HUES64 (cell line): Measurements from ENCODE around the gene PLCB2.

ENCODE experiments used
- H3K27ac ChIP-seq: 2 replicates; pipeline ENCODE4 v1.7.0; 2013; ENCODE audit warnings: low read depth, low read length, inconsistent platforms
- H3K27me3 ChIP-seq: 2 replicates; pipeline ENCODE4 v1.6.1; 2013; ENCODE audit warnings: mild to moderate bottlenecking, low read length; ENCODE audit not compliant: insufficient read depth
- H3K36me3 ChIP-seq: 2 replicates; pipeline ENCODE4 v1.6.1; 2013; ENCODE audit warnings: mild to moderate bottlenecking, low read length; ENCODE audit not compliant: insufficient read depth
- H3K4me1 ChIP-seq: 2 replicates; pipeline ENCODE4 v1.6.1; 2013; ENCODE audit warnings: mild to moderate bottlenecking, low read length, moderate library complexity; ENCODE audit not compliant: insufficient read depth
- H3K4me3 ChIP-seq: 2 replicates; pipeline ENCODE4 v1.5.1; 2013; ENCODE audit warnings: mild to moderate bottlenecking, low read length, moderate library complexity
- H3K9ac ChIP-seq: 2 replicates; pipeline ENCODE4 v1.6.1; 2013; ENCODE audit warnings: mild to moderate bottlenecking, low read depth, low read length
- H3K9me3 ChIP-seq: 2 replicates; pipeline ENCODE4 v1.6.1; 2013; ENCODE audit warnings: low read depth, low read length; ENCODE audit not compliant: insufficient read depth
- WGBS: fragments of 150-250, 120-280 bp; methylation state at CpG from one replicate; pipeline ENCODE4 v1.1.7; 2013; ENCODE audit warnings: missing lambda C conversion rate; 5-methylcytosine and 5-hydroxymethylcytosine counted together

Gene PLCB2

DNA sequence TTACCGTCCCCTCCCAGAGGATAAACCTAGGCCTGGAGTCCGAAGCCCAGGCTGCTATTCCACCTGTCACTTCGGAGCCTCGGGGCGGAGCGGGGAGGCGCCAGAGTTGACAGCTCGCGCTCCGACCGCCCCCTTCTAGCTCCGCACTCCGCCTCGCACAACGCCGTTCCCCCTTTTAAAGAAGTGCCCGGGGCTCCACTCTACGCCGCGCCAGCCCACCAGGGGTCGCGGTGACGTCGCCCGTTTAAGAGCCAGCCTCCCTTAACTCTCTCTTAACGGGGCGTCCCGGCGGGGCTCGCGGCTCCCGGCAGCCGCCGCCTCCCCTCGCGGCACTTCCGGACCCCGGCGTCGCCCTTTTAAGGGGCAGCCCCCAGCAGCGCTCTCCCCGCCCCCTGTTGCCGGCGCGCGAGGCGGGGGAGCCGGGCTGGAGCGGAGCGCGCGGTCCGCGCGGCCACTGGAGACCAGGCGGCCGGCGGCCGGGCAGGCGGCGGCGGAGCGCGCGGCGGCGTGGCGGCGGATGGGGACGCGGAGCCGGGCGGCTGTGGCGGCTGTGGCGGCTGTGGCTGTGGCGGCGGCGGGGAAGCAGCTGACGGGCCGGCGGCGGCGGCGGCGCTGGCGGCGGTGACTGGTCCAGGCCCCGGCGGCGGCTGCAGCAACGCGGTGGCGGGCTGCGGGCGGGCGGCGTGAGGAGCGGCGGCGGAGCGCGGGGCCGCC lies 15.7 kb upstream of the PLCB2 start, which contains the start of gene INAFM2:
Gene INAFM2, plus strand, starts transcription at position 454 of the 714 bp plus-strand sequence. CDS start 364 bp downstream, outside the sequence.
- H3K4me3 ChIP-seq: peak within 1 kb of the TSS; percentile 63
- peaks cover 30% of the 10 kb centered on the region for H3K27me3 ChIP-seq
- under 1% methylated on average over 103 of the region's 103 CpGs for WGBS
- no peaks in the 10 kb centered on the region for H3K36me3 ChIP-seq
- H3K9me3 ChIP-seq: no peaks in the 10 kb centered on the region
- H3K9ac ChIP-seq: peak within 1 kb of the TSS; percentile 51
- H3K4me1 ChIP-seq: peaks cover 42% of the 10 kb centered on the region
- no peak within 1 kb of the TSS for H3K27ac ChIP-seq

DNA sequence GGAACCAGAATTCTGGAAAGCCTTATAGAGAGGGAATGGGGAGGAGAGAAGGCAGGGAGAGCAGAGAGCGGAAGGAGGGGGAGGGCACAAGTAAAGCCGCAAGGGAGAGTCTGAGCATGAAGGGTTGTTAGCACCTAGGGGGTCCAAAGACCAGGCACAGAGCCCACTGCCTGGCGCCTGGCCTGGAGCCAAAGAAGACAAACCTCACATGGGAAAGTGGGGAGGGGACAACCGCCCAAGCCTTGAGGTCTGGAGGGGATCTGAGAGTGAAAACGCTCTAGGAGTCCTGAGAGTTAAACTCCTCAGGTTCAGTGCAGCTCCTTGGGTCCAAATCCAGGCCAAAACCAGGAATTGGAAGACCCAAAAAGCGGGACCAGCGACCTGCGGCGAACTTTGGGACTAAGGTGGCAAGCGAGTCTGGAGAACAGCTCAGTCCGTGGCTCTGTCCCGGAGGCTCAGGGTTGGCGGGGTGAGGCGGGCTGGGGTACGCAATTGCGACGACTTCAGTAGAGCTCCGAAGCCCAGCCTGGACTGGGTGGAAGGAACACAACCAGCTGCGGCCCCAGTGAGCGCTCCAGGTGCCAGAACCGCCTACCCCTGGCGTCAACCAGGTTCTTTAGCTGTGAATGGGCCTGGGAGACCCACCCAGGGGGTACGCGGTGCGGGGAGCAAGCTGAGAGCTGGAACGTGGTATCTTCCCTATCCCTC lies 14.9 kb upstream of the PLCB2 start:
- peaks cover 30% of the 10 kb centered on the region for H3K27me3 ChIP-seq
- no peaks in the 10 kb centered on the region for H3K36me3 ChIP-seq
- H3K9me3 ChIP-seq: no peaks in the 10 kb centered on the region
- 6% methylated on average over 26 of the region's 26 CpGs for WGBS
- H3K9ac ChIP-seq: no peak overlapping the region
- peak overlapping the region; percentile 63 for H3K4me3 ChIP-seq
- no peak overlapping the region for H3K27ac ChIP-seq
- peaks cover 35% of the 10 kb centered on the region for H3K4me1 ChIP-seq

DNA sequence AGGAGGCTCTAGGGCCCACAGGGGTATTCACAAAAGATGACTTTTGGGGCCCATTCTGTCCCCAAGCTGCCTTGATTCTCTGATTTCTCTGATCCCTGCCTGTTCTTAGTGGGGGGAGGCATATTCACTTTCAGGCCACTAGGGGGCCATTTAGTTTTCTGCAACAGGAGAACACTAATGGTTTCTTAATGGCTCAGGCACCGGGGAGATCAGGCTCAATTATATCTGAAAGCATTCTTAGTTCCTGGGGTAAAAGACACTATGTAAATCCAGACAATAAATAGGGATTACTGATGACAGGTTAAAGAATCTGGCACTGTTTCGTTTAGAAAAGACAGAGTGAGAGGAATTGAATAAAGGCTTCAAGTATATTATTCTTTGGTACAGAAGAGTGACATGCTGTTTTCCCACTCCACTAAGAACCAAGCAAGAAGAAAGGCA lies 13.2 kb upstream of the PLCB2 start:
- no peak overlapping the region for H3K27ac ChIP-seq
- H3K4me1 ChIP-seq: peaks cover 20% of the 10 kb centered on the region
- H3K4me3 ChIP-seq: no peak overlapping the region
- H3K9ac ChIP-seq: no peak overlapping the region
- H3K27me3 ChIP-seq: peaks cover 30% of the 10 kb centered on the region
- no peaks in the 10 kb centered on the region for H3K9me3 ChIP-seq
- 6% methylated on average over 2 of the region's 2 CpGs for WGBS
- no peaks in the 10 kb centered on the region for H3K36me3 ChIP-seq

DNA sequence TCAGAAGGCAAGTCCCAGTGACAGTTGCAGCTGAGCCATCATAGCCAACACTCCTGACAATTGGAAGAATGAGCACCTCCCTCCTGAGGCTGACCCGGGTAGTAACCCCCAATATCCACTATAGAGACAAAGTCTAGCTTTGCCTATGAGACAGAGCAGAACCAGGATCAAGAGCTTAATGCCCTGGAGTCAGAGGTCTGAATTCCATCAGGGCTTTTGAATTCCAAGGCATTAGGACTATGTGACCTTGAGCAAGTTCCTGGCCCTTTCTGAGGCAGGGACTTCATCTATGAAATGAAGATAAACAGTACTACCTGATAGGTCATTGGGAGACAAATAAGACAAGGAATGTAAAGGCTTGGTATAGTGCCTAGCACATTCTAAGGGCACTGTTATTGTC lies 12.7 kb upstream of the PLCB2 start:
- H3K4me1 ChIP-seq: peaks cover 14% of the 10 kb centered on the region
- H3K9ac ChIP-seq: no peak overlapping the region
- WGBS: 67% methylated on average over 1 of the region's 1 CpG
- no peak overlapping the region for H3K4me3 ChIP-seq
- H3K9me3 ChIP-seq: no peaks in the 10 kb centered on the region
- H3K27me3 ChIP-seq: peaks cover 24% of the 10 kb centered on the region
- H3K36me3 ChIP-seq: no peaks in the 10 kb centered on the region
- no peak overlapping the region for H3K27ac ChIP-seq

DNA sequence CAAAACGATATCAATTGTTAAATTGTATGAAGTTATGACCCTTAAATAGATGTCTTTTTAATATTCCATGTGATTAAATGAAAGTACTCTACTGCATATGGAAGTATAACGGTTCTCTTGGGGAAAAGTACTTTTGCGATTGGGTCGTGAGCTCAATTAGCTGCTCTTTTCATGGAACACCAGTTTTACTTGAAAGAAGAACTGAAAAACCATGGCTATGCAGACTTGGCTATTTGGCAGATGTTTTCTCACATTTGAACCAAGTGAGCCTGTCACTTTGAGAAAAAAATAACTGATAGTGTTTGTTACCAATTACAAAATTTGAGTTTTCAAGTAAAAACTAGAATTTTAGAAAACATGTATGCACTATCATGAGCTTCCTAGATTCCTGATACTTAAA lies 9.8 kb upstream of the PLCB2 start:
- no peak overlapping the region for H3K4me3 ChIP-seq
- H3K9me3 ChIP-seq: no peaks in the 10 kb centered on the region
- no peak overlapping the region for H3K27ac ChIP-seq
- peaks cover 9% of the 10 kb centered on the region for H3K4me1 ChIP-seq
- no peaks in the 10 kb centered on the region for H3K36me3 ChIP-seq
- peaks cover 12% of the 10 kb centered on the region for H3K27me3 ChIP-seq
- WGBS: 99% methylated on average over 3 of the region's 4 CpGs
- H3K9ac ChIP-seq: no peak overlapping the region

DNA sequence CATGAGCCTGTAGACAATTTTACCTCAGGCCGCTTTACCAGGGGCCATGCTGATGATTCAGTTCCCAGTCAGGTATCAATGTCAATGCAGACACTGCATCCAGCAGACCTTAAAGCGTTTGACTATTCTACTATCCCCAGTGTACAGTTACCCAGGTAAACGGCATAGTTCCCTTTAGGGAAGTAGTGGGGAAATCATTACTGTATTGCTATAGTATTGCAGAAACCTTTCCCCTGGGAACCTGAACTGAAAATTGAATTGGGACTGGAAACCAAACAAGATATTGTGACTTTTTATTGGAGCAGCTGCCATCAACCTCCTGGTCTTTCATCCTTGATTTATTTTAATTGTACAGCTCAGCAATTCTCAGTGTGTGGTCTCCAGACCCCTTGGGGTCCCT lies 9.2 kb upstream of the PLCB2 start:
- Histone ChIP-seq H3K9ac (no peak overlapping the region), H3K4me1 (peaks cover 4% of the 10 kb centered on the region), H3K9me3 (no peaks in the 10 kb centered on the region), H3K36me3 (no peaks in the 10 kb centered on the region), H3K27me3 (peaks cover 10% of the 10 kb centered on the region), H3K4me3 (no peak overlapping the region), H3K27ac (no peak overlapping the region)
- WGBS: 92% methylated on average over 3 of the region's 3 CpGs

DNA sequence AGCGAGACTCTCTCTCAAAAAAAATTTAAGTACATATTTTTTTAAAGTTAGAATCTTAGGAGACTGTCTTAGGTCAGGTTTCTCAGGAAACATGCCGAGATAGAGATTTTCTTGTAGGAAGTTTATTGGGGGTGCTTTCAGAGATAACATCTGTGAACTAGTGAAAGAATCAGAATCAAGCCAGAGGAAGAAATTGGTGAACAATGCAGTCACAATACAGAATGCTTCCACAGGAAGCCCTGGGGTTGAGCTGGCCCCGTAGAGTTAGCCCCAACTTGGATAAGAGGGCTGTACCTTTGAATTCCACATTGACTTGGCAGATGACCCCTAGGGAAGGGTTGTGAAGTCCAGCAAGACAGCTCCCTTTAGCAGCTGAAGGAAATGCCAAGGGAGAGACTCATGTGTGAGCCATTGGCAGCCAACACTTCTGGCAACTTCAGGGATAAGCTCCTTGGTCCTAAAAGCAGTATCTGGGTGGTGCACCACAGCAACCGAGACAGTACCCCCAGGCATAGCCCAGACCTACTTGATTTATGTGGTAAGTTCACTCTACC lies 7.1 kb upstream of the PLCB2 start:
- Histone ChIP-seq H3K9ac (no peak overlapping the region), H3K36me3 (no peaks in the 10 kb centered on the region), H3K27ac (no peak overlapping the region), H3K27me3 (peaks cover 16% of the 10 kb centered on the region; the same call in 1 of the 2 replicates), H3K9me3 (no peaks in the 10 kb centered on the region), H3K4me1 (peaks cover 4% of the 10 kb centered on the region; the same call in 1 of the 2 replicates), H3K4me3 (no peak overlapping the region)
- 89% methylated on average over 3 of the region's 4 CpGs for WGBS

DNA sequence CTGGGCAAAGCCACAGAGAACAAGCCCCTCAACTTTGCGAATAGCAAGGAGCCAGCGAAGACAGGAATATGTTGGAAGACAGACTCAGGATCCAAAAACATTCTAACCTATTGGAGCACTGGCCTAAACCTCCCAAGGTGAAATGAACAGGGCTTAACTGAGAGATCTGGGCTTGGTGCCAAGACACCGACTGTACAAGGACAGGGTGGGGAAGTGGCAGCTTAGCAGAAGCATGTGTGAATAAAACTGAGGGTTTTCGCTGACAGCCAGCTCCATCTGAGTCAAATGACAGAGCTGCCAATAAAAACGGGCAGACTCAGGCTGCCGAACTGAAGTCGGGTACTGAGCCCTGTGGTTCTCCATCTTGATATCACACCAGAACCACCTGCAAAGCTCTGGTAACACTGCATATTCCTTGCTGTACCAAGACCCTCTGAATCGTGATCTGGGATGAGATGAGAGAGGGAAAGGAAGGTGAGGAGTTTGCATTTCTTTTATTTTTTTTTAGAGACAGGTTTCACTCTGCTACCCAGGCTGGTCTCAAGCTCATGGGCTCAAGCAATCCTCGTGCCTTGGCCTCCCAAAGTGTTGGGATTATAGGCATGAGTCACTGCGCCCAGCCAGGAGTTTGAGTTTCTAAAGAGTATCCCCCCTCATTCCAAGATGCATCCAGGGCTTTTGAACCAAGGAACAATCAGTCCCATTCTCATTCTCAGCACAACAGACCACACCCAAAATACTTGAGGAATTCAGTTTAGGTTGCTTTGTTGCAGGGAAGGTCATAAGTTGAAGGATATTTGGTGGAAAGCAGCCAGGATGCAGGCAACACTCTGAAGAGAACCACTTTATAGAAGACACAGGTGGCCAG lies 6.0 kb upstream of the PLCB2 start:
- peaks cover 13% of the 10 kb centered on the region for H3K4me1 ChIP-seq
- no peaks in the 10 kb centered on the region for H3K9me3 ChIP-seq
- 83% methylated on average over 10 of the region's 10 CpGs for WGBS
- H3K36me3 ChIP-seq: no peaks in the 10 kb centered on the region
- H3K27ac ChIP-seq: no peak overlapping the region
- H3K9ac ChIP-seq: no peak overlapping the region
- H3K4me3 ChIP-seq: no peak overlapping the region
- peaks cover 19% of the 10 kb centered on the region; the same call in 1 of the 2 replicates for H3K27me3 ChIP-seq

DNA sequence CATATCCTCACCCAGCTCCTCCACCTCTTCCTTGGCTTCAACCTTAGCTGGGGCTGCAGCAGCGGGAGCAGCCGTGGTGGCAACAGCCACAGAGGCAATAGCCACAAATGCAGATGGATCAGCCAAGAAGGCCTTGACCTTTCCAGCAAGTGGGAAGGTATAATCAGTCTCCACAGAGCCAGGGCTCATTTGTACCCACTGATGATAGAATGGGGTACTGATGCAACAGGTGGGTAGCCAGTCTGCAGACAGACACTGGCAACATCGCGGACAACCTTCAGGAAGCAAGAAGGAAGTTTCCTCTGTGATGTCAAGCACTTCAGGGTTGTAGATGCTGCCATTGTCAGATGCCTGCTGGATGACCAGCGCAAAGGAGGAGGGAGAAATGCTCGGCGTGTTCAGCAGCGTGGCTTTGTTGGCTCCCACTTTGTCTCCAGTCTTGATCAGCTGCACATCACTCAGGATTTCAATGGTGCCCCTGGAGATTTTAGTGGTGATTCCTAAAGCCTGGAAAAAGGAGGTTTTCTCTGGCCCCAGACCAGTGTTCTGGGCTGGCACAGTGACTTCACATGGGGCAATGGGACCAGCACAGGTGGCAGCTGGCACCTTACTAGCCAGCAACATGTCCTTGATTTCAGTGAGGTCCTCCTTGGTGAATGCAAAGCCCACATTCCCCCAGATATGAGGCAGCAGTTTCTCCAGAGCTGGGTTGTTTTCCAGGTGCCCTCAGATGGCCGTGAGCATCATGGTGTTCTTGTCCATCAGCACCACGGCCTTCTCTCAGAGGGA lies 4.8 kb upstream of the PLCB2 start:
- Histone ChIP-seq H3K9me3 (no peaks in the 10 kb centered on the region), H3K9ac (no peak overlapping the region), H3K4me3 (no peak overlapping the region), H3K27ac (no peak overlapping the region), H3K4me1 (peaks cover 20% of the 10 kb centered on the region), H3K36me3 (no peaks in the 10 kb centered on the region), H3K27me3 (peaks cover 19% of the 10 kb centered on the region; the same call in 1 of the 2 replicates)
- WGBS: 90% methylated on average over 10 of the region's 10 CpGs

DNA sequence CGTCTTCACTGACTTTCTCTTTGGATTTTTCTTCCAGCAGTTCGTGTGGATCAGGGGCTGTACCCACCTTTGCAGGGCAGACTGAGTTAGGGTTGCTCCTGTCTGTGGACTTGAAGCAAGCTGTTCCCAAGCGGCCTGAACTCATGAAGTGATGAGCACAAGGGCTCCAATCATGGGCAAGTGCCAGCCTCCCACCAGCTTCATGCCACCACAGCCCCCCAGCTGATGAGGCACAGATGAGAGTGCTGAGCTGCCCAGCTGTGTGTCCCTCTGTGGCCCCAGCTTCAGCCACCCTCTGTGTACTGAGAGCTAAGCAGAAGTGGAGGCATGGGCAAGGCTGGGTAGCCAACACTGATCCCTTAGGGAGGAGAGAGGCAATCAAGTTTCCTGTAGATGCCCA lies 3.3 kb upstream of the PLCB2 start:
- no peak overlapping the region for H3K9ac ChIP-seq
- H3K27ac ChIP-seq: no peak overlapping the region
- H3K4me1 ChIP-seq: peaks cover 30% of the 10 kb centered on the region
- no peak overlapping the region for H3K4me3 ChIP-seq
- 86% methylated on average over 3 of the region's 3 CpGs for WGBS
- H3K27me3 ChIP-seq: peaks cover 19% of the 10 kb centered on the region; the same call in 1 of the 2 replicates
- no peaks in the 10 kb centered on the region for H3K9me3 ChIP-seq
- H3K36me3 ChIP-seq: no peaks in the 10 kb centered on the region
